ENCODE data around the gene TP53I3.
A peak's percentile ranks its signal among the peaks of the same experiment; 100 is the strongest.
"Not testable (repeated sequence)": the region's sequence is repeated elsewhere in the genome, so short reads cannot be mapped to it uniquely, and the experiment has no call there.

Gene TP53I3

GRCh38 chr2:24095171-24095677 lies 10.6 kb upstream of the TP53I3 start:
- not testable (repeated sequence) for DNase-seq

DNA sequence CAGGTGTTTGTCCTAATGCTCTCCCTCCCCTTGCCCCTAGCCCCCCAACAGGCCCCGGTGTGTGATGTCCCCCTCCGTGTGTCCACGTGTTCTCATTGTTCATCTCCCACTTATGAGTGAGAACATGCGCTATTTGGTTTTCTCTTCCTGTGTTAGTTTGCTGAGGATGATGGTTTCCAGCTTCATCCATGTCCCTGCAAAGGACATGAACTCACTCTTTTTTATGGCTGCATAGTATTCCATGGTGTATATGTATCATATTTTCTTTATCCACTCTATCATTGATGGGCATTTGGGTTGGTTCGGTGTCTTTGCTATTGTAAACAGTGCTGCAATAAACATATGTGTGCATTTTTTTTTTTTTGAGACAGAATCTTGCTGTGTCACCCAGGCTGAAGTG lies 8.6 kb upstream of the TP53I3 start:
- DNase-seq = not testable (repeated sequence)

DNA sequence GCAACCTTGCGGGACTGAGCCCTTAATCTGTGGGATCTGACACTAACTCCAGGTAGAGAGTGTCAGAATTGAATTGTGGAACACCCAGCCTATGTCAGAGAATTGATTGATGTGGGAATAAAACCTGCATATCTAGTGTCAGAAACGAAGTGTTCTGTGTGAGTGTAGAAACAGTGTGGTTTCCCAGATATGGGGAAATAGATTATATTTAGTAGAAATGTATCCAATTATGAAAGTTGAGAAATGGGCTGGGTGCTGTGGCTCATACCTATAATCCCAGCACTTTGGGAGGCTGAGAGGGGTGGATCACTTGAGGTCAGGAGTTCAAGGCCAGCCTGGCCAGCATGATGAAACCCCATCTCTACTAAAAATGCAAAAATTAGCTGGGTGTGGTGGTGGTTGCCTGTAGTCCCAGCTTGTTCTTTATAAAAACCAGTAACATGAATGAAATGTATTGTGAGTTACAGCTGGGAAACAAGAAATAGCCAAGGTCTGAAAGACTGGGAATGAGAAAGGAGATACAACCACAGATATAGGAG lies 4.3 kb upstream of the TP53I3 start:
- no peak for DNase-seq

DNA sequence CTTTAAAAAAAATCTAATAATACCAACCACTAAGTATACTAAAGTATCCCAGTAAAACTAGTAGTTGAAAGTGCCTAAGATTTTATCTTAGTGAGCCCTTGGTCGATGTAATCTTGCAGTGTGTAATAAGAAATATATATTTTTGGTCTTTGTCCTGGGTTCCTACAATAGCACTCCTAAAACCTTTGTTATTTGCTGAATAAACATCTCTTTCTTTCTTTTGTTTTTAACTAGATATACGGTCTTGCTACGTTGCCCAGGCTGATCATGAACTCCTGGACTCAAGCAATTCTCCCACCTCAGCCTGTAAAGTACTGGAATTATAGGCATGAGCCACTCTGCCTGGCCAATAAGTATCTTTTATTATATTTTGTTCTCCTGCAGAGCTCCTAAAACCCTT lies 2.4 kb upstream of the TP53I3 start:
- no peak for DNase-seq

GRCh38 chr2:24086241-24086640 lies 1.6 kb upstream of the TP53I3 start:
- DNase-seq = no peak

- no peak for DNase-seq
Observed at GRCh38 chr2:24085200-24085489, 511 bp upstream of the TP53I3 start.

GRCh38 chr2:24083567-24084385 lies 858 bp downstream of the TP53I3 start:
- DNase-seq = peak; percentile 66

DNA sequence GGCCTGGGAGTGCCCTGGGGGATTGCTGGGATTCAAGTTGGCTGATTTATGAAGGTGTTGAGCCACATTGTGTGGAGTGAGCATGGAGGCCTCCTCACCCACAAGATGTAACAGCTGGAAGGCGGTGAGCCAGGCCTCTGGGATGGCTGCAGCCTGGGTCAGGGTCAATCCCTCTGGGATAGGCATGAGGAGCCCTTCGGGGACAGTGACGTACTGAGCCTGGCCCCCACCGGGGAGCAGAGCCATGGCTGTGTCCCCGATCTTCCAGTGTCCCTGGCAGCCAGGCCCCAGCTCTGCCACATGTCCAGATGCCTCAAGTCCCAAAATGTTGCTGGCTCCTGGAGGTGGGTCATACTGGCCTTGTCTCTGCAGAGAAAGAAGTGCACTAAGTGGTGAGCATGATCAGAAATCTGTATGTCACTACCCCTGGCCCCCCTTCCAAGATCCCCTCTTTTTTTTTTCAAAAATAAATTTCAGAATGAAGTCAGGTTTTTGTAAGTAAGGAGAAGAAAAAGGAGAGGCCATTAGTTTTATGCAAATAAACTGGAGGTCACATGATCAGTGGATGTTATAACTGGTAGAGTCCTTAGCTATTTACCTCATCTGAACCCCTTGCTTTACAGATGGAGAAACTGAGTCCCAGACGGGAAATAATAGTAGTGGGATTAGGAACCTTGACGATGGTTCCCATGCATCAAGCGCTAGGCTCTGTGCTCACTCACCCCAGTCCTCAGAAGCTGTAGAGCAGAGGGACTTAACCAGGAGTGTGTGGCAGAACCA lies 1.7 kb downstream of the TP53I3 start:
- no peak for DNase-seq

DNA sequence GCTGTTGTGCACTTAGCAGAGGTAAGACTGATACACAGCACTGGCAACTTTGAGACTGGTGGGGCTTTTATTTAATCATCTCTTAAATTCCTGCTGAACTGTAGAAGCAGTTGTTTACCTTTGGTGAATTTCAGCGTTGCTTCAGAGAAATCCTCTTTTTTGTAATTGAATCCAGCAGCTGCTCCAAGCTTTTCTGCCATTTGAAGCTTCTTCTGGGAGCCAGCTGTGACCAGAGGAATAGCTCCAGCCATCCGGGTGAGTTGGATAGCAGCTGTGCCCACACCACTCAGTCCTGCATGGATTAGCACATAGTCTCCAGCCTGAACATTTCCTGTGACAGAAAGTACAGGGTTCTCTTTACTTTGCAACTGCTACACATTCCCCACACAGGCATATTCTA lies 3.9 kb downstream of the TP53I3 start:
- no peak for DNase-seq

DNA sequence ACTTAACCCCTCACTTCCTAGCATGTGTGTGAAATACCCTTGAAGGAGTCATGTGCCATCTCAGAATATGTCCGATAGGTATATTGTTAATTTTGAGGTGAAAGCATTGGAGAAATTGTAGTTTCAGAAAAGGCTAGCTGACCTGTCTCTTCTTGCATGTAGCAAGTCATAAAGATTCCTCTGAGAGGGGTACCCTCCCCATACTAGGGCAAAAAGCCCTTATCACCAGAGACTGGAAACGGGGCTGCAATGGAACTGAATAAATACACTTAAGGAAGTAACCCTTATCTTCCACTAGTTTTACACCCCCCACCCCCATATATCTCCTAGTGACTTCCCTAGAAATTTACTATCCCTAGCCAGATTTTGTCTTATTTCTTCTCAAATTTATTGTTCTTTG lies 6.8 kb downstream of the TP53I3 start:
- no peak for DNase-seq

- no peak for DNase-seq
Observed at GRCh38 chr2:24077535-24077877, 7.1 kb downstream of the TP53I3 start.

DNA sequence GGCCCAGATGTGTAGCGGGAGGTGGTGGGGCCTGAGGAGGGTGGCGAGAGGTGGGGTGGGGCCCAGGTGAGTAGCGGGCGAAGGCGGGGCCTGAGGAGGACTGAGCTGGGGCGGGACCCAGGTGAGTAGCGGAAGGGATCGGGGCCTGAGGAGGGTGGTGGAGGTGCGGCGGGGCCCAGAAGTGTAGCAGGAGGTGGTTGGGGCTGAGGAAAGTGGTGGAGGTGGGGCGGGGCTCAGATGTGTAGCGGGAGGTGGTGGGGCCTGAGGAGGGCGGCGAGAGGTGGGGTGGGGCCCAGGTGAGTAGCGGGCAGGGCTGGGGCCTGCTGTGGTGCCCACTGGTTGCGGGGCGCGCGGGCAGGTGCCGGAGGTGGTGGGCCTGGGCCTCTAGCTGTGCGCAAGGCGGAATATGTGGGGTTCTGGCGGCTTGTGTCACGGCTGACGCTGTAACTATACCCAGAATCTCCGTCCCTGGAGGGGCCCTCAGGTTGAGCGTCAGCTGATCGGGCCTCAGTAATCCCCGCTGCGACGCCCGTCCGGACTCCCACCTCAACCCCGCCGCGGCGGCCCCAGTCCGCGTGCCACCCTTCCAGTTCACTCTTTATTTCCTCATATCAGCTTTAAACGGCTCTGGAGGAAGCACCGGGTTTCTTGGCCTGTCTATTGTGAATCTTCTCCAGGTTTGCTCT lies 7.6 kb downstream of the TP53I3 start:
- DNase-seq = no peak

- peak; percentile 84 for DNase-seq
Observed at GRCh38 chr2:24075915-24076848, 8.5 kb downstream of the TP53I3 start, which contains the start of gene SF3B6. Gene SF3B6, minus strand, starts transcription at chr2:24076326. Its CDS starts 97 bp downstream, at chr2:24076229.

GRCh38 chr2:24075259-24075658 lies 9.4 kb downstream of the TP53I3 start:
- no peak for DNase-seq

DNA sequence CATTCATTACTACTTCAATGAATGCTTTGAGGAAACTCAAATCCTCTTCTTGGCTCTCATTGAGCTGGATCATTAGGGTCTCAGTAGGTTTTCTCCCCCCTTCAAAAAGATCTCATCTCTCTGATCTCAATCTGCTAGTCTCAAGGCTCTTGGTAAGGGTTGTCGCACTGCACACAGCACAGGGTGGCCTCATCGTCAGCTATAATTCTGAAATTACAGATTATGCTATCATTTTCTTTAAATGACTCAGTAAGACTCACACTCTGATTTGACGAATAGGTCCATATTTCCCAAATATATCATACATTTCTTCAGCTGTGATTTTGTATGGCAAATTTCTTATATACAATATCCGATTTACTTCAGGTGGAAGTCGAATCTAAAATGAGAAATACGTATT lies 10.8 kb downstream of the TP53I3 start:
- no peak for DNase-seq

GRCh38 chr2:24072259-24072658 lies 12.4 kb downstream of the TP53I3 start:
- no peak for DNase-seq

- DNase-seq = no peak
Observed at GRCh38 chr2:24065341-24065740, 19.3 kb downstream of the TP53I3 start.

GRCh38 chr2:24058564-24059271 lies 25.9 kb downstream of the TP53I3 start:
- no peak for DNase-seq

GRCh38 chr2:24055750-24056149 lies 28.9 kb downstream of the TP53I3 start:
- no peak for DNase-seq

DNA sequence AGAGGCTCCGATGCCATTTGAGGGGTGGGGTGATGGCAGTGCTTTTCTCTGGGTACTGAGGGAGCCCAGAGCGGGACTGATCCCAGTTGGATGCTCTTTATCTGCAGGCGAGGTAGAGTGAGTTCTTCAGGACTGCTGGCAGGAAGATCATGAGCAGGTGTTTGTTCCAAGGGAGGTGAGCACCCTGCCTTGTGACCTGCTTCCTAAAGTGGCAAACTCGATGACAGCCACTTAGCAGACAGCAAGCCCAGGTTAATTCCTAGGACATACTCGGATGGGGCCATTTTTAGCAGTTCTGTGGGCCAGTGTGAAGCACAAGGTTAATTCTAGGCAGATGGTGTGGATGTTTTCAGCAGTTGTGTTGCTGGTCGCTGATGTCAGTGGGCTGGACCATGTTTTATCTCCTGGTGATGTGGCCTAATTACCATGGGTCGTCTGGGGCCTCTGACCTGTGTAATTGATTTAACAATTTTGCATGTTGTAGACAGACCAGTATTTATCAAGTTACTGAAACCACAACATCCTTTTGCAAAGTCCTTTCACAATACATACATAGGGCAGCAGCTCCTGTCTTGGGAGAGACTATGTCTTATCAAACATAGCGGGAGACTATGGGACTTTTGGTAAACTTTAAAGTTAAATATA lies 30.1 kb downstream of the TP53I3 start:
- DNase-seq = no peak

DNA sequence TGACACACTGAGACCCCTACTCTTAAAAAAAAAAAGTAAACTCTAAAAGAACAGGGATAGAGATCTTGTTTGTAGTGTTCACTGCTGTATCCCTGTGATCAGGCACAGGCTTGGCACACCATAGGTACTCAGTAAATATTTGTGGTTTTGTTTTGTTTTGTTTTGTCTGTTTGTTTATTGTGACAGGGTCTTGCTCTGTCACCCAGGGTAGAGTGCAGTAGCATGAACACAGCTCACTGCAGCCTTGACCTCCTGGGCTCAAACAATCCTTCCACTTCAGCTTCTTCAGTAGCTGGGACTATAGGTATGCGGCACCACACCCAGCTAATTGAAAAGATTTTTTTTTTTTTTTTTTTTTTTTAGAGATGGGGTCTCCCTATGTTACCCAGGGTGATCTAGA lies 31.7 kb downstream of the TP53I3 start:
- no peak for DNase-seq
